Neutrophil (primary cell): ENCODE results near the gene RPH3AL.

Experiments used
- H3K27ac ChIP-seq: fragments of 200-600 bp; sonication (generic); 2 replicates; pipeline ENCODE4 v1.5.1; 2016; ENCODE audit warnings: mild to moderate bottlenecking, moderate library complexity
- H3K27me3 ChIP-seq: fragments of 200-600 bp; sonication (generic); 2 replicates; pipeline ENCODE4 v1.6.0; 2016; ENCODE audit warnings: mild to moderate bottlenecking
- H3K36me3 ChIP-seq: fragments of 200-600 bp; sonication (generic); 2 replicates; pipeline ENCODE4 v1.5.1; 2017
- H3K4me1 ChIP-seq, 2 experiments: fragments of 200-600 bp in 1 of 2; sonication (generic) in 1 of 2; 1 replicate in 1 of 2; 2 replicates in 1 of 2; pipeline versions ENCODE4 v1.5.1 to v1.6.1; 2013 to 2016; ENCODE audit warnings: low read depth in 1 of 2, low read length in 1 of 2, mild to moderate bottlenecking in 1 of 2, moderate library complexity in 1 of 2; ENCODE audit not compliant: control insufficient read depth in 1 of 2, insufficient read depth in 1 of 2
- H3K4me3 ChIP-seq, 2 experiments: fragments of 200-600 bp in 1 of 2; sonication (generic) in 1 of 2; 1 replicate in 1 of 2; 2 replicates in 1 of 2; pipeline ENCODE4 v1.5.1; 2013 to 2016; ENCODE audit warnings: low read depth in 1 of 2, low read length in 1 of 2, mild to moderate bottlenecking in 1 of 2, moderate library complexity in 1 of 2
- H3K9me3 ChIP-seq: fragments of 200-600 bp; sonication (generic); 2 replicates; pipeline ENCODE4 v1.5.1; 2016
- CTCF ChIP-seq: fragments of 200-600 bp; sonication (generic); IDR thresholded peaks from 2 replicates; pipeline ENCODE4 v1.5.1; 2016; ENCODE audit warnings: antibody characterized with exemption

Gene RPH3AL

GRCh38 chr17:348012-348411 is 4.6 kb downstream of the RPH3AL start:
- Histone ChIP-seq H3K4me3 (no peak overlapping the region), H3K27me3 (no peaks in the 10 kb centered on the region), H3K36me3 (no peaks in the 10 kb centered on the region), H3K4me1 (peaks cover 0 to 12% of the 10 kb centered on the region in 2 experiments), H3K27ac (no peak overlapping the region), H3K9me3 (no peaks in the 10 kb centered on the region)
- TF ChIP-seq CTCF = no peak

GRCh38 chr17:347309-347899 is 5.2 kb downstream of the RPH3AL start:
- no peak for TF ChIP-seq CTCF
- H3K36me3 ChIP-seq = no peaks in the 10 kb centered on the region
- peaks cover 0 to 12% of the 10 kb centered on the region in 2 experiments for H3K4me1 ChIP-seq
- no peak overlapping the region for H3K27ac ChIP-seq
- no peaks in the 10 kb centered on the region for H3K9me3 ChIP-seq
- H3K4me3 ChIP-seq = no peak overlapping the region
- H3K27me3 ChIP-seq = no peaks in the 10 kb centered on the region

GRCh38 chr17:345992-346785 is 6.4 kb downstream of the RPH3AL start:
- H3K9me3 ChIP-seq = no peaks in the 10 kb centered on the region
- TF ChIP-seq CTCF = no peak
- H3K27ac ChIP-seq = no peak overlapping the region
- no peaks in the 10 kb centered on the region for H3K36me3 ChIP-seq
- no peak overlapping the region for H3K4me3 ChIP-seq
- H3K4me1 ChIP-seq = peaks cover 0 to 12% of the 10 kb centered on the region in 2 experiments
- H3K27me3 ChIP-seq = no peaks in the 10 kb centered on the region

- Histone ChIP-seq H3K4me1 (peaks cover 0 to 5% of the 10 kb centered on the region in 2 experiments), H3K4me3 (no peak overlapping the region), H3K36me3 (no peaks in the 10 kb centered on the region), H3K27me3 (no peaks in the 10 kb centered on the region), H3K27ac (no peak overlapping the region), H3K9me3 (no peaks in the 10 kb centered on the region)
- no peak for TF ChIP-seq CTCF
Observed at GRCh38 chr17:345261-345660, 7.3 kb downstream of the RPH3AL start.

GRCh38 chr17:343875-344752 is 8.5 kb downstream of the RPH3AL start:
- Histone ChIP-seq H3K36me3 (no peaks in the 10 kb centered on the region), H3K9me3 (no peaks in the 10 kb centered on the region), H3K27ac (no peak overlapping the region), H3K27me3 (no peaks in the 10 kb centered on the region), H3K4me1 (no peaks in the 10 kb centered on the region), H3K4me3 (no peak overlapping the region)
- no peak for TF ChIP-seq CTCF
